NB4 (cell line): ENCODE data around the gene SIK2.

ENCODE experiments used
- DNase-seq: peaks from one replicate; pipeline ENCODE4 v3.0.0; 2010; ENCODE audit warnings: low read depth
- H3K4me3 ChIP-seq: one replicate; pipeline ENCODE4 v1.5.1; 2011; ENCODE audit warnings: mild to moderate bottlenecking, low read depth, low read length, moderate library complexity
- CTCF ChIP-seq: IDR thresholded peaks from one replicate; pipeline ENCODE4 v1.5.1; 2012; ENCODE audit warnings: low read depth, low read length
- MAX ChIP-seq: IDR thresholded peaks from 2 replicates; pipeline ENCODE4 v1.6.1; 2011; ENCODE audit warnings: low read depth, low read length
- MYC ChIP-seq: IDR thresholded peaks from 2 replicates; pipeline ENCODE4 v1.6.1; 2011; ENCODE audit warnings: low read depth, low read length
- POLR2A ChIP-seq: IDR thresholded peaks from 2 replicates; pipeline ENCODE4 v1.6.1; 2011; ENCODE audit warnings: mild to moderate bottlenecking; ENCODE audit not compliant: insufficient read length; ENCODE audit errors: extremely low read depth

Gene SIK2

GRCh38 chr11:111729071-111729830, 127.0 kb downstream of the SIK2 start:
- no peak for DNase-seq
- TF ChIP-seq MAX (no peak), POLR2A (no peak), CTCF (no peak), MYC (no peak)
- no peak overlapping the region for H3K4me3 ChIP-seq

DNA sequence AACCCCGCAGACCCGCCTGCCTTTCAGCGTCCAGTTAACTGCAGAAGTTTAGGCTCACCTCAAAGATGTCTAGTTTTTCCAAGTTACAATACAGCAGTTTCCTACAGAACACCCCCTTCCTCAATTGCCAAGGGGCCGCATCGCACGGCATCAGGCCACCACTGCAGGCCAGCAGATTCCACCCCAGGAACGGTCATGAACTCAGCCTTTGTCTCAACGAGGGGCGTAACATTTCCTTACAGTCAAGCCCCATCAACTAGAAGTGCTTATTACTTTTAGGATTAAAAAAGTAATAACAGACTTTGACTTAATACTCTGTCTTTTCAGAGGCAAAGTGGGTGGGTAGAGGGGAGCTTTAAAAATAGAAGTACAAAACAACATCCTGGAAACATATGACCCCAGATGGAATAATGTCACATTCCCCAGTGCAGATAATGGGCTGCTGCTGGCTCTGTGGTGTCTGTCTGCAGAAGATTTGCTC, 127.6 kb downstream of the SIK2 start:
- H3K4me3 ChIP-seq, result no peak overlapping the region
- TF ChIP-seq MYC (no peak), POLR2A (no peak), CTCF (no peak), MAX (no peak)
- DNase-seq, result no peak

DNA sequence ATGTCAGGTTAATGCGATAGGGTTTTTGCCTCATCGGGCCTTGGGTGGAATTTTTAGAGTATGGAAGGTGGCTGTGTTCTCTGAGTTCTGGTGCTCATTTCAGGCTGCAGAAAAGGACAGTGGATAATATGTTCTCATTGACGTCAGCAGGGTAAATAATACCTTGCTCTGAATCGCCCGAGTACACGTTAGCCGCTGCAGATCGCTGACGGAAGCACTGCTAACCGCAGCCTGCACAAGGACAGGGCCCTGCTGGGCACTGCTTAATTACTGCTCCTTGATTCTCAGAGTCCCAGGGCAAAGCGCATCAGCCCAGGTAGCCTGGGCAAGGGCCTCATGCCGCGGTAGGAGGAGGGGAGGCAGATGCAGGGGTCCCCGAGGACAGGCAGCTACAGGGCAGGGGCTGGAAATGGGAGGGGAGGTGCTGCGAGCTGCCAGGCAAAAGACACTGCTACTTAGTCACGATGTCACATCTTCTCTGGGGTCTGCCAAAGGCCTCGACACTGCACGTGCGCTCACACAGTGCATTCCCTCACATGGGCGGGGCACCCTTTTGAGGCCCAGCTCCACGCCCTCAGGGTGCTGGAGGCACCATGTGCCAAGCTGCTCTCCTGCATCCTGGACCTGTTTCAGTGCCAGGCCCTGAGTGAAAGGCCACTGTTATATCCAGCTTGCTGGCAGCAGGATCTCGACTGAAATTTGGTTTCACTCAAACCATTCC, 128.8 kb downstream of the SIK2 start:
- no peak for DNase-seq
- no peak overlapping the region for H3K4me3 ChIP-seq
- TF ChIP-seq MYC (no peak), MAX (no peak), CTCF (no peak), POLR2A (no peak)

DNA sequence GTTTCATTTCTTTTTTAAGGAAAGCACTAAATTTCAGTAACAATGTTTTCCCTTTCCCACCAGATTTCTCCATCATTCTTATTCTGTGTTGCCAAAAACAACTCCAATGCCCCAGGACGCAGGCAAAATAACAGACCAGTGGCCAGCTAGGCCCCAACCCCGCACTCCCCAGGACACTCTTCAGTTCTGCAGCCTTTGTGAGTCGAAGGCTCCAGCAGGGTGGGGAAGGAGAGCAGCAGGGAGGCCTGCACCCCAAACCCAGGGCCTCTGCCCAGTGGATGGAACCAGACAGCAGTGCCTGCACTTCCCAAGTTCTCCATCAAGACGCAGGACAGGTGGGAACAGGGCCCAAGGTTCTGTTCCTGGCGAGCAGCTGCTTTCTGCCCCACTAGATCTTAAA, 129.6 kb downstream of the SIK2 start:
- no peak for DNase-seq
- TF ChIP-seq MAX, result no peak
- no peak for TF ChIP-seq MYC
- no peak for TF ChIP-seq POLR2A
- no peak for TF ChIP-seq CTCF
- H3K4me3 ChIP-seq, result no peak overlapping the region

GRCh38 chr11:111733016-111733415, 130.8 kb downstream of the SIK2 start:
- no peak overlapping the region for H3K4me3 ChIP-seq
- no peak for TF ChIP-seq CTCF
- no peak for TF ChIP-seq POLR2A
- TF ChIP-seq MAX, result no peak
- no peak for TF ChIP-seq MYC
- DNase-seq, result no peak
